ENCODE data around the gene GTF2H1. TPM values are rescaled to one million over a fixed set of nuclear protein-coding genes. Genes with fewer than 3 reads are reported as not detected.

Gene GTF2H1
- total RNA-seq, 3 donors from 2014 or later: 73.1 to 83.7 (median 74.4) TPM

DNA sequence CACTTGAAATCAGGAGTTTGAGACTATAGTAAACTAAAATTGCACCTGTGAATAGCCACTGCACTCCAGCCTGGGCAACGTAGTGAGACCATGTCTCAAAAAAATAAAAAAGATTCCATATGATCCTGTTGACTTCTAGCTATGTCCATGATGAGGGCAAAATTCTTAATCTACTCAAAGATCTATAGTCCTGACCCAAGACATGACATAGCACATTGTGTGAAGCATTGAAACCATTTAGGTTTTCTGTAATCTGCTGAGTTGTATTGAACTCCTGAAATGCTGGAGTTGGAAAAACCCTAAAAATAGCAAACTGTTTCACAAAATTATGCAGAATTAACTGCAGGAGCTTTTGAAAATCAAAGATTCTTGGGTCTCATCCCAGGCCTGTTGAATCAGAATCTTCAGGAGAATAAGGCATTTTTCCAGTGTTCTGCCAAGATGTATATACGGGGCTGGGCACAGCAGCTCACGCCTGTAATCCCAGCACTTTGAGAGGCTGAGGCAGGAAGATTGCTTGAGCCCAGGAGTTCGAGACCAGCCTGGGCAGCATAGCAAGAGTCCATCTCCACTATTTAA is 42.2 kb downstream of the GTF2H1 start:
- intact Hi-C loops (cut with DNase I; ENCODE audit: low total_unique reads): no loop called here
- Histone ChIP-seq H3K27me3 (no peaks in the 10 kb centered on the region), H3K36me3 (no peaks in the 10 kb centered on the region), H3K27ac (no peak overlapping the region), H3K9me3 (no peaks in the 10 kb centered on the region), H3K4me3 (no peak overlapping the region), H3K4me1 (no peaks in the 10 kb centered on the region)
- TF ChIP-seq POLR2AphosphoS5 (IDR thresholded peaks at IDR 0.05): no peak
- no peak for TF ChIP-seq POLR2A (IDR thresholded peaks at IDR 0.05)
- no peak for TF ChIP-seq CTCF (IDR thresholded peaks at IDR 0.05)
- no peak for DNase-seq (ENCODE audit: low spot score in 2 of 2)

DNA sequence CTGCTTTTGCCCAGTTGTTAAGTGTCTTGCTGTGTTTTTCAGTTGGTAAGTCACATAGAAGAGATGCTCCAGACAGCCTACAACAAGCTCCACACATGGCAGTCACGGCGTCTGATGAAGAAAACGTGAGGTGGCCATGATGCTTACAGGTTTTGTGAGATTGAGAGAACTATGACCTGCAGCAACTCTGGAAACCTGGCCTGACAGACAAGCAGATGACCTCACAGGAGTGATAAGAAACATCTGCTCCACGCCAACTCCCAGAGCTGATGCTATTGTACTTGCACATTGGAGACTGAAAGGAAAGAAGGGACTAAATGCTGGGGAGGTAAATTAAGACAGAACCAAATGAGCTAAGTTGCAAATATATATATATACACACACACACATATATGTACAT is 43.4 kb downstream of the GTF2H1 start:
- Histone ChIP-seq H3K4me3 (no peak overlapping the region), H3K27ac (no peak overlapping the region), H3K9me3 (no peaks in the 10 kb centered on the region), H3K36me3 (no peaks in the 10 kb centered on the region), H3K27me3 (no peaks in the 10 kb centered on the region), H3K4me1 (no peaks in the 10 kb centered on the region)
- DNase-seq (ENCODE audit: low spot score in 2 of 2): no peak
- intact Hi-C loops (cut with DNase I; ENCODE audit: low total_unique reads): no loop called here
- no peak for TF ChIP-seq CTCF (IDR thresholded peaks at IDR 0.05)
- no peak for TF ChIP-seq POLR2AphosphoS5 (IDR thresholded peaks at IDR 0.05)
- TF ChIP-seq POLR2A (IDR thresholded peaks at IDR 0.05): no peak

DNA sequence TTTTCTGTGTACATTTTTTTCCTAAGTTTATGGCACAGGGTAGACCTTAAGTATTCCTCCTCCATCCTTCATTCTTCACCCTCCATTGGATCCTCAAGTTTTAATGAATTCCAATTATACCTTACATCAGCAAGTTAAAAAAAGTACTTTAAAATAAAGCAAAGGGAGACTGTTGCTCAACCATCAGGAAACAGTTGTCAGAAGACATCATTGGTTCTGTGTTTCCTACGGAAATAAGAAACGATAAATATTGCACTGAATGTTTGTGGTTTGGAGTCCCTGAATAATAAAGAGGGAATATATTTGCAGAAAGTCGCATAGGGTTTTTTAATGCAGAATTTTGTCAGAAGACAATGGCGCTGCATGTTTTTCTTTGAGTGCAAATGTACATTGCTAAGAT is 43.9 kb downstream of the GTF2H1 start:
- intact Hi-C loops (cut with DNase I; ENCODE audit: low total_unique reads): no loop called here
- no peak for TF ChIP-seq POLR2A (IDR thresholded peaks at IDR 0.05)
- no peak for TF ChIP-seq CTCF (IDR thresholded peaks at IDR 0.05)
- no peak for TF ChIP-seq POLR2AphosphoS5 (IDR thresholded peaks at IDR 0.05)
- no peak for DNase-seq (ENCODE audit: low spot score in 2 of 2)
- Histone ChIP-seq H3K27ac (no peak overlapping the region), H3K27me3 (no peaks in the 10 kb centered on the region), H3K36me3 (no peaks in the 10 kb centered on the region), H3K9me3 (no peaks in the 10 kb centered on the region), H3K4me1 (no peaks in the 10 kb centered on the region), H3K4me3 (no peak overlapping the region)

DNA sequence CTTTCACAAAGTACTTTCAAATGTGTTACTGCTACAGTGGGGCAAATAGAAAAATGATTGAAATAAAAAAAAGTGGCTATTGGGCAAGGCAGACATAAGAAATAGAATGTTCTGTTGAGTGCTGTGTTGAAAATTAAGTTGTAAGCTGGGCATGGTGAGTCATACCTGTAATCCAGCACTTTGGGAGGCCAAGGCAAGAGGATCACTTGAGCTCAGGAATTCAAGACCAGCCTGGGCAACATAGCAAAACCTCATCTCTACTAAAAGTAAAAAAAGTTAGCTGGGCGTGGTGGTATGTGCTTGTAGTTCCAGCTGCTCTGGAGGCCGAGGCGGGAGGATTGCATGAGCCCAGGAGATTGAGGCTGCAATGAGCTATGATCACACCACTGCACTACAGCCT is 45.1 kb downstream of the GTF2H1 start:
- H3K4me1 ChIP-seq: no peaks in the 10 kb centered on the region
- intact Hi-C loops (cut with DNase I; ENCODE audit: low total_unique reads): no loop called here
- no peaks in the 10 kb centered on the region for H3K36me3 ChIP-seq
- H3K9me3 ChIP-seq: no peaks in the 10 kb centered on the region
- no peak overlapping the region for H3K4me3 ChIP-seq
- no peak overlapping the region for H3K27ac ChIP-seq
- TF ChIP-seq POLR2A (IDR thresholded peaks at IDR 0.05) (no peak), CTCF (IDR thresholded peaks at IDR 0.05) (no peak), POLR2AphosphoS5 (IDR thresholded peaks at IDR 0.05) (no peak)
- no peak for DNase-seq (ENCODE audit: low spot score in 2 of 2)
- no peaks in the 10 kb centered on the region for H3K27me3 ChIP-seq

DNA sequence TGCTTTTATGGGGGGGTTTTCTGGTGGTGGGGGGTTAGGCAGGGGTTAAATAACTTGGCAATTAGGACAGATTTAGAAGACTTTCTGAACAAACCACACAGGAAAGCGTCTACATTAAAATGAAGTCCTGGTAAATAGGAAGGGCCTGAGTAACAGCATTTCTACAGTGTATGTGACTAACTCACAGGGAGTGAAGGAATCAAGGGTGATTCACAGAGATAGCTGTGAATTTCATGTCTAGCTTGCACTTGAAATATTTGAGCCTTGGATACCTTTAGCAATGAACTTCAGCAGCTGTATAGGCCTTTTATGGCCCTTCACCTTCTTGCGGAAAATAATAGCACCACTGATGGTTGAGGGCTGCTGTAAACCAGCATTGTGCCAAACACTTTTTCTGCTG is 45.9 kb downstream of the GTF2H1 start:
- H3K4me3 ChIP-seq: no peak overlapping the region
- no peaks in the 10 kb centered on the region for H3K27me3 ChIP-seq
- TF ChIP-seq POLR2AphosphoS5 (IDR thresholded peaks at IDR 0.05) (no peak), POLR2A (IDR thresholded peaks at IDR 0.05) (no peak), CTCF (IDR thresholded peaks at IDR 0.05) (no peak)
- no peak for DNase-seq (ENCODE audit: low spot score in 2 of 2)
- H3K9me3 ChIP-seq: no peaks in the 10 kb centered on the region
- H3K36me3 ChIP-seq: no peaks in the 10 kb centered on the region
- no peak overlapping the region for H3K27ac ChIP-seq
- no peaks in the 10 kb centered on the region for H3K4me1 ChIP-seq
- intact Hi-C loops (cut with DNase I; ENCODE audit: low total_unique reads): no loop called here
